DMS53 treated with DMSO at 0.1 percent for 48 hours (cell line): Measurements from ENCODE around the gene ATP11C.
"Not testable (repeated sequence)": the region's sequence is repeated elsewhere in the genome, so short reads cannot be mapped to it uniquely, and the experiment has no call there.

ENCODE experiments used
- DNase-seq: peaks from one replicate; lab custom pipeline; 2025; ENCODE audit not compliant: unreplicated experiment; lab: John Stamatoyannopoulos, UW

The ATP11C gene

GRCh38 chrX:139864640-139865039 lies 68.2 kb downstream of the ATP11C start:
- DNase-seq, result no peak

- no peak for DNase-seq
These were observed 70.6 kb downstream of the ATP11C start for GRCh38 chrX:139862208-139862607.

- not testable (repeated sequence) for DNase-seq
These were observed 76.0 kb downstream of the ATP11C start for GRCh38 chrX:139856826-139857225.

GRCh38 chrX:139851730-139852129 lies 81.1 kb downstream of the ATP11C start:
- DNase-seq, result no peak

GRCh38 chrX:139850968-139851367 lies 81.9 kb downstream of the ATP11C start:
- DNase-seq, result no peak

GRCh38 chrX:139844884-139845283 lies 88.0 kb downstream of the ATP11C start:
- DNase-seq, result no peak

GRCh38 chrX:139844163-139844562 lies 88.7 kb downstream of the ATP11C start:
- peak; percentile 76 for DNase-seq

- no peak for DNase-seq
These were observed 90.3 kb downstream of the ATP11C start for GRCh38 chrX:139842326-139843185.

GRCh38 chrX:139836335-139836734 lies 96.5 kb downstream of the ATP11C start:
- DNase-seq, result not testable (repeated sequence)

- DNase-seq, result no peak
These were observed 98.0 kb downstream of the ATP11C start for GRCh38 chrX:139834879-139835278.

- DNase-seq, result no peak
These were observed 100.0 kb downstream of the ATP11C start for GRCh38 chrX:139832718-139833309.

- DNase-seq, result no peak
These were observed 101.0 kb downstream of the ATP11C start for GRCh38 chrX:139831675-139832456.

GRCh38 chrX:139831017-139831416 lies 101.8 kb downstream of the ATP11C start:
- no peak for DNase-seq

- DNase-seq, result no peak
These were observed 104.0 kb downstream of the ATP11C start for GRCh38 chrX:139828830-139829229.

- DNase-seq, result no peak
These were observed 104.8 kb downstream of the ATP11C start for GRCh38 chrX:139828033-139828432.

- no peak for DNase-seq
These were observed 106.5 kb downstream of the ATP11C start for GRCh38 chrX:139826065-139827044.

- no peak for DNase-seq
These were observed 107.2 kb downstream of the ATP11C start for GRCh38 chrX:139825618-139826017.

GRCh38 chrX:139823806-139824205 lies 109.0 kb downstream of the ATP11C start:
- DNase-seq, result no peak

- DNase-seq, result no peak
These were observed 112.4 kb downstream of the ATP11C start for GRCh38 chrX:139820358-139820984.

GRCh38 chrX:139816204-139816603 lies 116.6 kb downstream of the ATP11C start:
- DNase-seq, result no peak
